Sigmoid colon (tissue), 7 donors: ENCODE measurements around the gene SLC9A7. TPM values are rescaled to one million over a fixed set of nuclear protein-coding genes. Genes with fewer than 3 reads are reported as not detected.

Experiments used
- DNase-seq: peaks from one replicate; pipeline ENCODE4 v3.0.0-alpha.2; 2019
- H3K27ac ChIP-seq, 4 donors: fragments of 200-600 bp; sonication (generic); one replicate each; pipeline ENCODE4 v1.5.1; 2016 to 2019; ENCODE audit warnings: mild to moderate bottlenecking in 1 of 4
- H3K27me3 ChIP-seq, 3 donors: fragments of 200-600 bp; sonication (generic); one replicate each; pipeline ENCODE4 v1.5.1; 2019; ENCODE audit warnings: mild to moderate bottlenecking in 1 of 3
- H3K36me3 ChIP-seq, 4 donors: fragments of 200-600 bp; sonication (generic); one replicate each; pipeline ENCODE4 v1.5.1; 2016 to 2019
- H3K4me1 ChIP-seq, 4 donors: fragments of 200-600 bp; sonication (generic); one replicate each; pipeline ENCODE4 v1.5.1; 2017 to 2019
- H3K4me3 ChIP-seq, 4 donors: fragments of 200-600 bp; sonication (generic); one replicate each; pipeline ENCODE4 v1.5.1; 2017 to 2019; ENCODE audit warnings: mild to moderate bottlenecking in 2 of 4, moderate library complexity in 1 of 4
- H3K9me3 ChIP-seq, 4 donors: fragments of 200-600 bp in 3 of 4; sonication (generic) in 3 of 4; one replicate each; pipeline versions ENCODE4 v1.5.1 to v1.6.1; 2013 to 2019
- CTCF ChIP-seq, 4 experiments: fragments of 450-650 bp in 3 of 4; fragments of 200-600 bp in 1 of 4; IDR thresholded peaks; one replicate each; pipeline ENCODE4 v1.5.1; 2016 to 2019; ENCODE audit warnings: antibody characterized with exemption in 4 of 4, mild to moderate bottlenecking in 3 of 4, moderate library complexity in 2 of 4
- EP300 ChIP-seq, 4 donors: sonication (generic); formaldehyde crosslinking; IDR thresholded peaks; one replicate each; pipeline ENCODE4 v1.6.1; 2017; ENCODE audit warnings: antibody characterized with exemption in 4 of 4
- POLR2A ChIP-seq, 2 donors: fragments of 450-650 bp; IDR thresholded peaks; one replicate each; pipeline ENCODE4 v1.6.1; 2016; ENCODE audit warnings: antibody characterized with exemption in 2 of 2, mild to moderate bottlenecking in 2 of 2, moderate library complexity in 2 of 2
- POLR2AphosphoS5 ChIP-seq, 4 donors: sonication (generic); formaldehyde crosslinking; IDR thresholded peaks; one replicate each; pipeline ENCODE4 v1.6.1; 2017; ENCODE audit warnings: antibody characterized with exemption in 4 of 4
- WGBS, 2 donors: extraction: QIAGEN DNeasy Blood & Tissue Kit; methylation state at CpG; one replicate each; pipeline ENCODE4 v1.1.7; 2013; 5-methylcytosine and 5-hydroxymethylcytosine counted together
- intact Hi-C: fragments of 100-400 bp; cut with DNase I; formaldehyde crosslinking; loops from one replicate; pipeline ENCODE4 v1.15.1; 2023
- polyA plus RNA-seq, 3 donors: library from polyadenylated mRNA; stranded (reverse); fragments of 200-250 nt; gene quantifications; one replicate each; pipeline ENCODE4 v1.2.3, GENCODE V29; 2013
- total RNA-seq, 4 donors: library from RNA; depleted of rRNA; stranded (reverse); fragments of >200 nt; gene quantifications; one replicate each; pipeline ENCODE4 v1.1.0, GENCODE V29; 2016
- donor health status: healthy with polysubstance abuse.
- donor health status: Bipolar disorder and iron deficiency.
- donor health status: healthy.

Gene SLC9A7
- total and polyA plus RNA-seq, 7 donors, result under 0.01 to 8.8 (median 2.9) TPM

GRCh38 chrX:46743046-46743445, 15.9 kb downstream of the SLC9A7 start:
- no peaks in the 10 kb centered on the region for H3K9me3 ChIP-seq
- H3K27me3 ChIP-seq, result no peaks in the 10 kb centered on the region
- H3K4me1 ChIP-seq, result no peaks in the 10 kb centered on the region
- no peak overlapping the region for H3K27ac ChIP-seq
- DNase-seq, result no peak
- no peak overlapping the region for H3K4me3 ChIP-seq
- 77 to 88% methylated on average over 1 of the region's 1 CpG for WGBS, 2 donors
- no peaks in the 10 kb centered on the region for H3K36me3 ChIP-seq
- intact Hi-C loops, result no loop called here
- TF ChIP-seq POLR2AphosphoS5 (IDR thresholded peaks at IDR 0.05), result no peak

DNA sequence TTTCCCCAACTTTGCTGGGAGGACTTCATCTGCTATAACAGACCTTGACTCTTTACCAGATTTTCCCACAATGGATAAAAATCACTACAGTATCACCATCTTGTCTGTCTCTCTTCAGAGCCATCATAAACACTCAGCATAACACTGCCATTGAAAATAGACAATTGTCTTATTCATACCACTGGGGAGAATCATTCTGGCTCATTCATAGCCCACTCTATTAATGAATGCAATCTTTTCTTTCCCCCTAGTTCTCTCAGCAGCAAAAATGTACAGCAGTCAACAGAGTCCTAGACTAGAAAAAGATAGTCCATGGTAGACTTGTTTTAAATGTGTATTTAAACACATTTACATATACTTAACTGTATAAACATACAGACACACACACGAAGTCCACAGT, 19.2 kb downstream of the SLC9A7 start:
- no peak for DNase-seq
- H3K27ac ChIP-seq, result no peak overlapping the region
- 33 to 68% methylated on average over 1 of the region's 1 CpG for WGBS, 2 donors
- no peaks in the 10 kb centered on the region for H3K36me3 ChIP-seq
- H3K27me3 ChIP-seq, result no peaks in the 10 kb centered on the region
- H3K4me1 ChIP-seq, result no peaks in the 10 kb centered on the region
- no peaks in the 10 kb centered on the region for H3K9me3 ChIP-seq
- no peak for TF ChIP-seq POLR2A (IDR thresholded peaks at IDR 0.05)
- TF ChIP-seq POLR2AphosphoS5 (IDR thresholded peaks at IDR 0.05), result no peak
- no peak for TF ChIP-seq EP300 (IDR thresholded peaks at IDR 0.05)
- no peak for TF ChIP-seq CTCF (IDR thresholded peaks at IDR 0.05)
- intact Hi-C loops, result no loop called here
- H3K4me3 ChIP-seq, result no peak overlapping the region

GRCh38 chrX:46737462-46737861, 21.5 kb downstream of the SLC9A7 start:
- Histone ChIP-seq H3K36me3 (no peaks in the 10 kb centered on the region), H3K9me3 (no peaks in the 10 kb centered on the region), H3K27ac (no peak overlapping the region), H3K4me1 (no peaks in the 10 kb centered on the region), H3K4me3 (no peak overlapping the region), H3K27me3 (no peaks in the 10 kb centered on the region)
- 43 to 47% methylated on average over 2 of the region's 2 CpGs for WGBS, 2 donors
- TF ChIP-seq POLR2AphosphoS5 (IDR thresholded peaks at IDR 0.05), result no peak
- TF ChIP-seq POLR2A (IDR thresholded peaks at IDR 0.05), result no peak
- TF ChIP-seq EP300 (IDR thresholded peaks at IDR 0.05), result no peak
- TF ChIP-seq CTCF (IDR thresholded peaks at IDR 0.05), result no peak
- no peak for DNase-seq
- intact Hi-C loops, result no loop called here

DNA sequence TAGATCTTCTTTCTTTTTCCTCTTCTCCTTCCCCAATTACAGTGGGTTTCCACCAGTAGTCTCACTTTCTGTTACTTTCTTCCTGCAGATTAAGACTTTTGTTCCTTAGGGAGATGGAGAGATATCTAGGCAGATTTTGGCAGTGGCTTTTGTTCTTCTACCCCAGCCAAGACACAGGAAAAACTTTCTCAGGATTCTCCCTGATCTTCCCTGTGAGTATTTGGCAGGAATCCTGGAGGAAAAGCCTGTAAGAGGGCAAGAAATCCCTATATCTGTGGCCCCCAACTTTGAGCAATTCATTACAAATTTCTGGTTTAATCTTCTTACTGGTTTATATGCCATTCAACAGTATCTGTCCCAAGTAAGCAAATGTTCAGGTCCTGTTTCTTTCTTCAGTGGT, 21.9 kb downstream of the SLC9A7 start:
- no peaks in the 10 kb centered on the region for H3K36me3 ChIP-seq
- no peaks in the 10 kb centered on the region for H3K4me1 ChIP-seq
- no peak overlapping the region for H3K4me3 ChIP-seq
- H3K27ac ChIP-seq, result no peak overlapping the region
- intact Hi-C loops, result no loop called here
- TF ChIP-seq EP300 (IDR thresholded peaks at IDR 0.05), result no peak
- H3K27me3 ChIP-seq, result no peaks in the 10 kb centered on the region
- DNase-seq, result no peak
- no peaks in the 10 kb centered on the region for H3K9me3 ChIP-seq

DNA sequence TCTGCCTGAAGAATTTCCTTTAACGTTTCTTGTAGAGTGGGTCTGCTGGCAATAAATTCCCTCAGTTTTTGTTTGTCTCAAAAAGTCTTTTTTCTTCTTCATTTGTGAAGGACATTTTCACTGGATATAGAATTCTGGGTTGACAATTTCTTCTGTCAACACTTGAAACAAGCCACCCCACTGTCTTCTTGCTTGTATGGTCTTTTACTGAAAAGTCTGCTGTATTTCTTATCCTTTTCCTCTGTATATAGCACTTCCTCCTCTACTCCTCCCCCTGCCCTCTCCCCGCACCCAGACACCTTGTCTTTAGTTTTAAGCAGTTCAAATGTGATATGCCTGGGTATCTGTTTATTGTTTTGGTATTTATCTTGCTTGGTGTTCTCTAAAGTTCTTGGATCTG, 23.3 kb downstream of the SLC9A7 start:
- no peaks in the 10 kb centered on the region for H3K36me3 ChIP-seq
- intact Hi-C loops, result no loop called here
- H3K27ac ChIP-seq, result no peak overlapping the region
- no peaks in the 10 kb centered on the region for H3K4me1 ChIP-seq
- no peaks in the 10 kb centered on the region for H3K27me3 ChIP-seq
- 87 to 97% methylated on average over 2 of the region's 2 CpGs for WGBS, 2 donors
- no peak for DNase-seq
- H3K9me3 ChIP-seq, result no peaks in the 10 kb centered on the region
- H3K4me3 ChIP-seq, result no peak overlapping the region
- no peak for TF ChIP-seq CTCF (IDR thresholded peaks at IDR 0.05)
- TF ChIP-seq POLR2AphosphoS5 (IDR thresholded peaks at IDR 0.05), result no peak
- no peak for TF ChIP-seq EP300 (IDR thresholded peaks at IDR 0.05)
- TF ChIP-seq POLR2A (IDR thresholded peaks at IDR 0.05), result no peak

GRCh38 chrX:46733226-46733625, 25.7 kb downstream of the SLC9A7 start:
- Histone ChIP-seq H3K27ac (no peak overlapping the region), H3K27me3 (no peaks in the 10 kb centered on the region), H3K9me3 (no peaks in the 10 kb centered on the region), H3K36me3 (no peaks in the 10 kb centered on the region), H3K4me3 (no peak overlapping the region), H3K4me1 (no peaks in the 10 kb centered on the region)
- intact Hi-C loops, result no loop called here
- 53 to 58% methylated on average over 1 of the region's 1 CpG for WGBS, 2 donors
- DNase-seq, result no peak
- TF ChIP-seq POLR2AphosphoS5 (IDR thresholded peaks at IDR 0.05), result no peak
- no peak for TF ChIP-seq EP300 (IDR thresholded peaks at IDR 0.05)
- no peak for TF ChIP-seq POLR2A (IDR thresholded peaks at IDR 0.05)
- TF ChIP-seq CTCF (IDR thresholded peaks at IDR 0.05), result no peak
